Body of pancreas (tissue), 4 donors: ENCODE data around the gene MBD4. TPM values are rescaled to one million over a fixed set of nuclear protein-coding genes. Genes with fewer than 3 reads are reported as not detected.

Source experiments
- ATAC-seq: fragments of 150-250 bp; one replicate; pipeline ENCODE4 v1.9.1; 2016
- DNase-seq, 4 donors: peaks; one replicate each; pipeline ENCODE4 v3.0.0-alpha.2; 2019
- H3K27ac ChIP-seq, 4 donors: fragments of 200-600 bp; sonication (generic); 1 replicate in 3 of 4; 2 replicates in 1 of 4; pipeline versions ENCODE4 v1.5.1 to v1.6.1; 2016 to 2019; ENCODE audit warnings: mild to moderate bottlenecking in 1 of 4, mixed read lengths in 1 of 4, moderate library complexity in 1 of 4
- H3K27me3 ChIP-seq, 2 donors: fragments of 200-600 bp; sonication (generic); one replicate each; pipeline ENCODE4 v1.6.0; 2016; ENCODE audit warnings: mild to moderate bottlenecking in 1 of 2
- H3K36me3 ChIP-seq, 2 donors: fragments of 200-600 bp; sonication (generic); replicated peaks in 1 of 2; 2 replicates each; pipeline ENCODE4 v1.5.1; 2016; ENCODE audit warnings: low read depth in 2 of 2; ENCODE audit not compliant: insufficient read depth in 1 of 2
- H3K4me1 ChIP-seq: fragments of 200-600 bp; sonication (generic); one replicate; pipeline ENCODE4 v1.6.0; 2016
- H3K4me3 ChIP-seq, 2 donors: fragments of 200-600 bp; sonication (generic); 1 replicate in 1 of 2; 2 replicates in 1 of 2; pipeline ENCODE4 v1.5.1; 2016 to 2019
- H3K9me3 ChIP-seq, 3 donors: fragments of 200-600 bp; sonication (generic); 1 replicate in 2 of 3; 2 replicates in 1 of 3; pipeline ENCODE4 v1.5.1; 2016
- CTCF ChIP-seq, 7 experiments: fragments of 450-650 bp in 4 of 7; fragments of 200-600 bp in 3 of 7; sonication (generic) in 3 of 7; IDR thresholded peaks; one replicate each; pipeline ENCODE4 v1.5.1; 2016 to 2019; ENCODE audit warnings: antibody characterized with exemption in 7 of 7
- POLR2A ChIP-seq, 3 donors: fragments of 450-650 bp; IDR thresholded peaks; one replicate each; pipeline ENCODE4 v1.6.1; 2016; ENCODE audit warnings: antibody characterized with exemption in 3 of 3, mild to moderate bottlenecking in 2 of 3
- WGBS, 2 donors: methylation state at CpG; one replicate each; pipeline ENCODE4 v1.1.5; 2017; 5-methylcytosine and 5-hydroxymethylcytosine counted together
- intact Hi-C: fragments of 100-400 bp; cut with DNase I; formaldehyde crosslinking; loops from one replicate; pipeline ENCODE4 v1.15.1; 2023
- total RNA-seq, 2 donors: library from RNA; depleted of rRNA; stranded (reverse); fragments of >200 nt; gene quantifications; one replicate each; pipeline ENCODE4 v1.1.0, GENCODE V29; 2016

The MBD4 gene
- total RNA-seq, 2 donors from 2014 or later, result 18.7 to 23.1 TPM

GRCh38 chr3:129441215-129441614 is 1.5 kb upstream of the MBD4 start:
- TF ChIP-seq CTCF (IDR thresholded peaks at IDR 0.05), result no peak
- no peak for TF ChIP-seq POLR2A (IDR thresholded peaks at IDR 0.05)
- H3K9me3 ChIP-seq, result no peaks in the 10 kb centered on the region
- H3K4me1 ChIP-seq, result peaks cover 76% of the 10 kb centered on the region
- no peaks in the 10 kb centered on the region for H3K27me3 ChIP-seq
- ATAC-seq (no peak), DNase-seq (no peak)
- intact Hi-C loops, result no loop called here
- 26 to 30% methylated on average over 9 of the region's 9 CpGs for WGBS, 2 donors
- peak overlapping the region in 3 of 4 donors; percentile 83 to 93 (median 89) for H3K27ac ChIP-seq
- H3K4me3 ChIP-seq, result no peak overlapping the region
- H3K36me3 ChIP-seq, result no peaks in the 10 kb centered on the region

- Histone ChIP-seq H3K36me3 (no peaks in the 10 kb centered on the region), H3K27me3 (no peaks in the 10 kb centered on the region), H3K27ac (peak overlapping the region; percentile 83 to 93 (median 89)), H3K4me3 (peak overlapping the region; percentile 40 to 61), H3K9me3 (no peaks in the 10 kb centered on the region), H3K4me1 (peaks cover 76% of the 10 kb centered on the region)
- 4 to 6% methylated on average over 9 of the region's 9 CpGs for WGBS, 2 donors
- TF ChIP-seq POLR2A (IDR thresholded peaks at IDR 0.05) (no peak), CTCF (IDR thresholded peaks at IDR 0.05) (no peak)
- ATAC-seq (no peak), DNase-seq (no peak)
- intact Hi-C loops, result no loop called here
Observed at GRCh38 chr3:129440618-129441190, 956 bp upstream of the MBD4 start.

- Histone ChIP-seq H3K27me3 (no peaks in the 10 kb centered on the region), H3K4me1 (peaks cover 70% of the 10 kb centered on the region), H3K4me3 (peak overlapping the region; percentile 60 to 64), H3K27ac (peak overlapping the region; percentile 63 to 93 (median 86)), H3K36me3 (no peaks in the 10 kb centered on the region), H3K9me3 (no peaks in the 10 kb centered on the region)
- 0 to 1% methylated on average over 6 to 17 of the region's 17 CpGs for WGBS, 2 donors
- ATAC-seq (no peak), DNase-seq (peak in 3 of 4 donors; percentile 40 to 54 (median 51))
- TF ChIP-seq CTCF (IDR thresholded peaks at IDR 0.05) (no peak), POLR2A (IDR thresholded peaks at IDR 0.05) (no peak)
- intact Hi-C loops, result no loop called here
Observed at GRCh38 chr3:129439226-129439816, 427 bp downstream of the MBD4 start.

GRCh38 chr3:129435367-129435766 is 4.4 kb downstream of the MBD4 start:
- Histone ChIP-seq H3K4me3 (no peak overlapping the region), H3K4me1 (peaks cover 34% of the 10 kb centered on the region), H3K9me3 (no peaks in the 10 kb centered on the region), H3K27ac (no peak overlapping the region), H3K36me3 (peaks cover 0 to 22% of the 10 kb centered on the region in 2 donors), H3K27me3 (no peaks in the 10 kb centered on the region)
- DNase-seq (no peak), ATAC-seq (no peak)
- WGBS, 2 donors, result 81 to 87% methylated on average over 1 of the region's 1 CpG
- TF ChIP-seq CTCF (IDR thresholded peaks at IDR 0.05) (no peak), POLR2A (IDR thresholded peaks at IDR 0.05) (no peak)
- intact Hi-C loops, result no loop called here

- no peak for DNase-seq
- H3K4me3 ChIP-seq, result no peak overlapping the region
- WGBS, 2 donors, result 87 to 88% methylated on average over 1 of the region's 1 CpG
- intact Hi-C loops, result no loop called here
- H3K4me1 ChIP-seq, result peaks cover 38% of the 10 kb centered on the region
- H3K9me3 ChIP-seq, result no peaks in the 10 kb centered on the region
- peaks cover 0 to 22% of the 10 kb centered on the region in 2 donors for H3K36me3 ChIP-seq
- ATAC-seq, result no peak
- no peak for TF ChIP-seq CTCF (IDR thresholded peaks at IDR 0.05)
- TF ChIP-seq POLR2A (IDR thresholded peaks at IDR 0.05), result no peak
- no peak overlapping the region for H3K27ac ChIP-seq
- H3K27me3 ChIP-seq, result no peaks in the 10 kb centered on the region
Observed at GRCh38 chr3:129434140-129434539, 5.6 kb downstream of the MBD4 start.
